Naive thymus-derived CD4-positive, alpha-beta T cell (primary cell): ENCODE data around the gene ATG16L2. TPM values are rescaled to one million over a fixed set of nuclear protein-coding genes. Genes with fewer than 3 reads are reported as not detected.

Source experiments
- ATAC-seq: fragments of 150-1000 bp; cut with Tn5 transposase; 2 replicates; pipeline ENCODE4 v1.10.0; 2021; ENCODE audit warnings: mild to moderate bottlenecking, moderate library complexity
- CTCF ChIA-PET: fragments of 350-600 bp; sonication (Branson Sonifier 250); formaldehyde crosslinking; loops from one replicate; lab custom pipeline; 2021; ENCODE audit warnings: antibody characterized with exemption; lab: Charles Lee
- POLR2A ChIA-PET: fragments of 350-600 bp; sonication (Branson Sonifier 250); formaldehyde crosslinking; loops from one replicate; lab custom pipeline; 2021; ENCODE audit warnings: antibody characterized with exemption, inconsistent platforms; lab: Charles Lee
- DNase-seq, 9 donors: peaks; one replicate each; pipeline versions ENCODE4 v3.0.0 to v3.0.0-alpha.2; 2020 to 2022; ENCODE audit warnings: mixed read lengths in 1 of 9
- H3K27ac ChIP-seq: one replicate; pipeline ENCODE4 v1.7.0; 2013; ENCODE audit warnings: mild to moderate bottlenecking, low read depth, low read length, moderate library complexity
- H3K27me3 ChIP-seq, 2 donors: one replicate each; pipeline ENCODE4 v1.7.0; 2013; ENCODE audit warnings: low read length in 2 of 2, mild to moderate bottlenecking in 2 of 2, moderate library complexity in 2 of 2; ENCODE audit not compliant: control insufficient read depth in 2 of 2, insufficient read depth in 2 of 2
- H3K36me3 ChIP-seq, 3 experiments: 1 replicate in 2 of 3; 2 replicates in 1 of 3; pipeline ENCODE4 v1.7.0; 2013; ENCODE audit warnings: low read length in 3 of 3, mild to moderate bottlenecking in 3 of 3, moderate library complexity in 1 of 3; ENCODE audit not compliant: insufficient read depth in 3 of 3, control insufficient read depth in 2 of 3
- H3K4me1 ChIP-seq, 2 donors: one replicate each; pipeline ENCODE4 v1.7.0; 2013; ENCODE audit warnings: low read length in 2 of 2, mild to moderate bottlenecking in 2 of 2, moderate library complexity in 1 of 2; ENCODE audit not compliant: control insufficient read depth in 2 of 2, insufficient read depth in 2 of 2
- H3K4me3 ChIP-seq: 2 replicates; pipeline ENCODE4 v1.7.0; 2013; ENCODE audit warnings: mild to moderate bottlenecking, low read length
- H3K9me3 ChIP-seq, 3 experiments: 1 replicate in 2 of 3; 2 replicates in 1 of 3; pipeline ENCODE4 v1.7.0; 2013; ENCODE audit warnings: low read length in 3 of 3; ENCODE audit not compliant: control insufficient read depth in 2 of 3
- H3K27ac Mint-ChIP-seq, 9 donors: one replicate each; pipeline ENCODE4 v1.8.0; 2020 to 2022; ENCODE audit warnings: mixed read lengths in 9 of 9, mild to moderate bottlenecking in 8 of 9, moderate library complexity in 5 of 9, inconsistent platforms in 2 of 9
- H3K27me3 Mint-ChIP-seq, 5 donors: one replicate each; pipeline ENCODE4 v1.8.0; 2021 to 2022; ENCODE audit warnings: mixed read lengths in 5 of 5, mild to moderate bottlenecking in 1 of 5
- H3K36me3 Mint-ChIP-seq, 5 donors: one replicate each; pipeline ENCODE4 v1.8.0; 2020 to 2022; ENCODE audit warnings: mixed read lengths in 5 of 5, mild to moderate bottlenecking in 3 of 5, inconsistent platforms in 1 of 5
- H3K4me1 Mint-ChIP-seq, 7 donors: one replicate each; pipeline ENCODE4 v1.8.0; 2020 to 2022; ENCODE audit warnings: mixed read lengths in 7 of 7, mild to moderate bottlenecking in 3 of 7, inconsistent platforms in 1 of 7
- H3K4me3 Mint-ChIP-seq, 10 donors: one replicate each; pipeline ENCODE4 v1.8.0; 2020 to 2022; ENCODE audit warnings: mild to moderate bottlenecking in 10 of 10, mixed read lengths in 10 of 10, moderate library complexity in 6 of 10, inconsistent platforms in 2 of 10
- H3K9me3 Mint-ChIP-seq, 11 donors: one replicate each; pipeline ENCODE4 v1.8.0; 2020 to 2022; ENCODE audit warnings: mixed read lengths in 11 of 11, mild to moderate bottlenecking in 4 of 11, inconsistent platforms in 1 of 11, moderate library complexity in 1 of 11
- intact Hi-C, 2 donors: fragments of 100-400 bp; cut with micrococcal nuclease; formaldehyde crosslinking; loops; one replicate each; pipeline ENCODE4 v1.15.1; 2023
- polyA plus RNA-seq, 2 donors: library from polyadenylated mRNA; unstranded; fragments of 300-500 nt; fragmentation: Illumina TruSeq; gene quantifications; one replicate each; pipeline ENCODE4 v1.2.3, GENCODE V29; 2021
- total RNA-seq, 6 experiments: library from RNA in 5 of 6; stranded (reverse) in 5 of 6; gene quantifications; 1 replicate in 5 of 6; 2 replicates in 1 of 6; pipeline ENCODE4 v1.2.3 and lab custom pipeline; 2021 to 2026

ATG16L2 gene
- total and polyA plus RNA-seq, 7 experiments from 2014 or later: 12.8 to 199 (median 134) TPM

DNA sequence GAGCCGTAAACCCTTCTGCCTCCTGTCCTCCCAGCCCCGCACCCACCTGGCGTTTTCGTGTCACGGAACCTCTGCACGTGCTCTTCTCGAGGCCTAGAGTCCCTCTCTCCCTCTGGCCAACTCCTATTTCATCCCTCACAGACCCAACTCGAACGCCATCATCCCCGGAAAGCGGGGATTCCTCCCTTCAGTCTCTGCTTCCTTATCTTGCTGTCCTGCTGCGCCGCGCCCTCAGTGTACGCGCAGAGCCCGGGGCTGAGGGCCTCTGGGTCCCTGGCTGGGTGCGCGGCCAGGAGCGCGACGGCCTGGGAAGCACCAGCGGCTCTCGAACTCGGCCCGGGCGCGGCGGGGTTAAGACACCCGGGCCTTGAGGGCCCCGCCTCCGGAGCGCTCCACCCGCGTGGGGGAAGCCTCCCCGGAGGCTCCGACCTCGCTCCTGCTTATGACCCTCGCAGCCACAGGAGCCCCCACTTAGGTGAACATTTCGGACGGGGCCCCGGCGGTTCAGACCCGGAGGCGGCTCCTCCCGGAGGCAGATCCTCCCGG, 398 bp upstream of the ATG16L2 start:
- H3K9me3 ChIP-seq: no peaks in the 10 kb centered on the region
- H3K27me3 ChIP-seq: no peaks in the 10 kb centered on the region
- CTCF ChIA-PET: interaction anchor here (1.2 to 1.8 kb wide), 5 partner anchors 9 to 89 kb away, joined by 3 to 10 read pairs (median 6); partner anchors contain the start of gene STARD10
- peak overlapping the region; percentile 97 to 99 (median 98) for H3K4me3 Mint-ChIP-seq
- peaks cover 0 to 35% (median 14%) of the 10 kb centered on the region in 5 donors for H3K36me3 Mint-ChIP-seq
- peaks cover 11 to 41% (median 18%) of the 10 kb centered on the region in 3 experiments for H3K36me3 ChIP-seq
- peak overlapping the region; percentile 100 for H3K27ac ChIP-seq
- peak; percentile 79 for ATAC-seq
- peak overlapping the region; percentile 89 for H3K4me3 ChIP-seq
- H3K27ac Mint-ChIP-seq: peak overlapping the region; percentile 86 to 98 (median 97)
- H3K9me3 Mint-ChIP-seq: no peaks in the 10 kb centered on the region
- POLR2A ChIA-PET: interaction anchor here (1.0 to 3.0 kb wide), 4 partner anchors 27 to 329 kb away, joined by 3 to 14 read pairs (median 5); no protein-coding TSS in a partner anchor
- no peaks in the 10 kb centered on the region for H3K27me3 Mint-ChIP-seq
- DNase-seq: peak in 3 of 9 donors; percentile 77 to 98 (median 96)
- H3K4me1 Mint-ChIP-seq: peaks cover 26 to 61% (median 48%) of the 10 kb centered on the region in 7 donors
- peaks cover 18 to 23% of the 10 kb centered on the region in 2 donors for H3K4me1 ChIP-seq
- intact Hi-C loops: loop anchor here (1.0 to 10.0 kb wide), 14 partner anchors 8 to 1583 kb away; partner anchors contain the start of genes ARAP1 (in 2 of the 2), FCHSD2 (in 2 of the 2), C2CD3 (in 1 of the 2) and FAM168A (in 1 of the 2)

DNA sequence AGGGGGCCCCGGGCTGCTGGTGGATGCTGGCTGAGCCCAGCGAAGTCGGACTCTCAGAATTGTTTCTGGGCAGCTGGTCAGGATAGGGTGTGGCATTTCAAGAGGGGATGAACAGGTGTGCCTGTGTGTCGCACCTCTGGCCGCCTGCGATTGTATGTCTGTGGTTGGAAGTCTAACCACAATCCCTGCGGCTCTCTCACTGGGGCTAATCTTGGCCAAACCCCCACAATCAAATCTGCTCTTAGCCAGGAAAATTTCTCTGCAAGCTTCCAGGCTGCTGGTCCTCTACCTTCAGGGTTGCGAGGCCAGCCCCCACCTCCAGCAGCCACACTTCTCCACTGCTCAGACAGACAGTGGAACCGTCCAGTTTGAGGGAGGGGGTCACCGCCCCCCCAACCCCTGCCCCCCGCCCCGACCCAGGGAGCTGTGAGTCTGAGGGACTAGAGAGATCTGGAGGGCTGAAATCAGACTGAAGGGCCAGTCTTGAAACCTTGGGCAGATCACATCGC, 953 bp downstream of the ATG16L2 start:
- ATAC-seq (no peak), DNase-seq (no peak)
- intact Hi-C loops: loop anchor here (2.0 to 10.0 kb wide), 3 partner anchors 130 to 1356 kb away; partner anchors contain the start of genes C2CD3 (in 1 of the 2), FAM168A (in 1 of the 2) and PPME1 (in 1 of the 2)
- Mint-ChIP-seq H3K36me3 (peaks cover 3 to 34% (median 22%) of the 10 kb centered on the region in 5 donors), H3K4me3 (peak overlapping the region; percentile 96 to 99 (median 98)), H3K4me1 (peaks cover 31 to 69% (median 54%) of the 10 kb centered on the region in 7 donors), H3K27me3 (no peaks in the 10 kb centered on the region), H3K27ac (peak overlapping the region; percentile 86 to 99 (median 97)), H3K9me3 (no peaks in the 10 kb centered on the region)
- Histone ChIP-seq H3K27me3 (no peaks in the 10 kb centered on the region), H3K9me3 (no peaks in the 10 kb centered on the region), H3K4me3 (peak overlapping the region; percentile 89), H3K36me3 (peaks cover 15 to 44% (median 18%) of the 10 kb centered on the region in 3 experiments), H3K27ac (peak overlapping the region; percentile 100), H3K4me1 (peaks cover 18 to 23% of the 10 kb centered on the region in 2 donors)
- ChIA-PET CTCF (interaction anchor here (0.5 to 1.6 kb wide), 4 partner anchors 11 to 363 kb away, joined by 3 to 6 read pairs (median 4); no protein-coding TSS in a partner anchor), POLR2A (interaction anchor here (1.0 to 3.0 kb wide), 6 partner anchors 22 to 1678 kb away, joined by 4 to 18 read pairs (median 6); partner anchors contain the start of genes LIPT2 and STARD10)

DNA sequence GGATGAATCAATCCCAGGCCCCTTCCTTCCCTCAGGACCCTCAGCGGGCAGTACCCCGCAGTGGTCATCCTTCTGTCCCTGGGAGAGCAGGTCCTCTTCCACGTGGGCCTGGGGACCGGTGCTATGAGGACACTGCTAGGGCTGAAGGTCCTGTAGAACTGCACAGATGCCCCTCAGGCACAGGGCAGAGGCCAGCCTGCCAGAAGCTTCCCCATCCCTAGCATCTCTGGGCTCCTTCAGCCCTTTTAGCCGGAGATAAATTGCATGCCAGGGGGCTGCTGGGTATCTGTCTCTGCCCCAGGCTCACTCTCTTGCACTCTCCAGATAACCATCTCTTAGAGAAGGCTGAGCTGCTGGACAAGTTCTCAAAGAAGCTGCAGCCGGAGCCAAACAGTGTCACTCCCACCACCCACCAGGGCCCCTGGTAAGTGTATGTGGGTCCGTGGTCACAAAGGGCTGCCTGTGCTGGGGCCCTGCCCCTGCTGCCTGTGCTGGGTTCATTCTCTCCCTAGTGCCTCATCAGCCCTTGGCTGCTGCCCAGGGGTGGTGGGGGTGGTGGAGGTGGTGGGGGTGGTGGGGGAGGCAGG, 2.3 kb downstream of the ATG16L2 start:
- no peak for ATAC-seq
- Mint-ChIP-seq H3K36me3 (peaks cover 3 to 32% (median 24%) of the 10 kb centered on the region in 5 donors), H3K4me3 (peak overlapping the region; percentile 96 to 99 (median 98)), H3K27me3 (no peaks in the 10 kb centered on the region), H3K4me1 (peaks cover 29 to 72% (median 54%) of the 10 kb centered on the region in 7 donors), H3K27ac (peak overlapping the region in 7 of 9 donors; percentile 86 to 99 (median 97)), H3K9me3 (no peaks in the 10 kb centered on the region)
- peak overlapping the region; percentile 100 for H3K27ac ChIP-seq
- H3K4me3 ChIP-seq: peak overlapping the region; percentile 89
- no peaks in the 10 kb centered on the region for H3K27me3 ChIP-seq
- POLR2A ChIA-PET: interaction anchor here (0.6 to 3.0 kb wide), 3 partner anchors 91 to 1924 kb away, joined by 3 to 14 read pairs (median 3); no protein-coding TSS in a partner anchor
- DNase-seq: no peak
- peaks cover 21 to 23% of the 10 kb centered on the region in 2 donors for H3K4me1 ChIP-seq
- CTCF ChIA-PET: interaction anchor here (0.9 to 1.2 kb wide), 3 partner anchors 22 to 94 kb away, joined by 3 to 7 read pairs (median 5); partner anchors contain the start of gene STARD10
- intact Hi-C loops: loop anchor here in 1 of 2 donors (10.0 kb wide), 1 partner anchor 778 kb away; the partner anchor contains the start of gene FAM168A
- no peaks in the 10 kb centered on the region for H3K9me3 ChIP-seq
- H3K36me3 ChIP-seq: peaks cover 18 to 57% (median 24%) of the 10 kb centered on the region in 3 experiments

DNA sequence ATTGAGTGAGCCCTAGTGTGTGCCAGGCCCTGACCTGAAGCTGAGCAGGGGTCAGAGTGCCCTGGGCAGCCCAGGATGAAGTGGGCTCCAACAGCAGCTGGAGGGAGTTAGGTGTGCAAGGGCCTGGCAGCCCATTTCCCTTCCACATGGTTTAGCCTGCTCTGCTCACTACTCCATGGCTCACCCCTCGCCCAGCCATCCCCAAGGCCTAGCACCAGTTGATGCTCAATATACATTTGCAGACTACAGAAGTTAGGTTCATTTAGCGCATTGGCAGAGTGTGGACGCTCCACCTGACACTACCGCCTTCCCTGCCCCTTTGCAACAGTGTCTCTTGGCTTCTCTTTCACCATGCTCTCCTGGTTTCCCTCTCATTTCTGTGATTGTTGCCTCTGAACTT, 3.8 kb downstream of the ATG16L2 start:
- CTCF ChIA-PET: interaction anchor here (0.6 kb wide), 1 partner anchor 215 kb away, joined by 3 read pairs; no protein-coding TSS in a partner anchor
- H3K4me1 ChIP-seq: peaks cover 15 to 16% of the 10 kb centered on the region in 2 donors

DNA sequence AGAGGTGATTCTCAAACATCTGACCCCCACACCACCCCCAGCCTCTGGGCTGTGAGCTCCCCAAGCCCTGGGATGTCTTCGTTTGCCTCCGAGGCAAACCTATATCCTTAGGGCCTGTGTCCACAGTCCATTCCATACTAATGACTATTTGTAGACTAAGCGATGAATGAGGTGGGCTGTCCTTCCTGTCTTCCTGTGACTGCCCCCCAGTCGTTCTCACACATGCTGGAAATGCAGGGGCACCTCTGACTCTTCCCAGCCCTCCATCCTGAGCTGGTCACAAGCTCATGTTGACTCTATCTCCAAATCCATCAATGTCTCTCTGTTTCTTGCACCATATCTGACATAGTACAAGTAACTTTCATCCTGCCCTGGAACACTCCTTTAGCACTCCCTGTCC, 4.8 kb downstream of the ATG16L2 start:
- POLR2A ChIA-PET: interaction anchor here (0.6 to 1.0 kb wide), 2 partner anchors 26 to 194 kb away, joined by 3 to 4 read pairs; no protein-coding TSS in a partner anchor
- Mint-ChIP-seq H3K9me3 (peaks cover 0 to 2% (median 0%) of the 10 kb centered on the region in 11 donors), H3K27me3 (no peaks in the 10 kb centered on the region), H3K4me3 (peak overlapping the region in 1 of 10 donors; percentile 39), H3K4me1 (peaks cover 15 to 49% (median 37%) of the 10 kb centered on the region in 7 donors), H3K27ac (peak overlapping the region in 7 of 9 donors; percentile 23 to 83 (median 62)), H3K36me3 (peaks cover 3 to 34% (median 24%) of the 10 kb centered on the region in 5 donors)
- intact Hi-C loops: loop anchor here in 1 of 2 donors (10.0 kb wide), 1 partner anchor 776 kb away; the partner anchor contains the start of gene FAM168A
- CTCF ChIA-PET: no interaction called here
- Histone ChIP-seq H3K9me3 (no peaks in the 10 kb centered on the region), H3K27ac (peak overlapping the region; percentile 12), H3K4me3 (no peak overlapping the region), H3K4me1 (peaks cover 12 to 13% of the 10 kb centered on the region in 2 donors), H3K36me3 (peaks cover 18 to 72% (median 24%) of the 10 kb centered on the region in 3 experiments), H3K27me3 (no peaks in the 10 kb centered on the region)
- ATAC-seq: no peak
- DNase-seq: no peak

More for the DNA sequence above, 3.8 kb downstream of the ATG16L2 start:
- no peaks in the 10 kb centered on the region for H3K9me3 ChIP-seq
- peak overlapping the region in 8 of 9 donors; percentile 43 to 83 (median 63) for H3K27ac Mint-ChIP-seq
- peaks cover 18 to 66% (median 24%) of the 10 kb centered on the region in 3 experiments for H3K36me3 ChIP-seq
- peak overlapping the region in 7 of 10 donors; percentile 1 to 62 (median 47) for H3K4me3 Mint-ChIP-seq
- H3K27me3 Mint-ChIP-seq: no peaks in the 10 kb centered on the region
- H3K27ac ChIP-seq: peak overlapping the region; percentile 40
- intact Hi-C loops: loop anchor here in 1 of 2 donors (10.0 kb wide), 1 partner anchor 777 kb away; the partner anchor contains the start of gene FAM168A
- no peak for DNase-seq
- no peak overlapping the region for H3K4me3 ChIP-seq
- H3K27me3 ChIP-seq: no peaks in the 10 kb centered on the region
- peaks cover 3 to 28% (median 24%) of the 10 kb centered on the region in 5 donors for H3K36me3 Mint-ChIP-seq
- H3K9me3 Mint-ChIP-seq: peaks cover 0 to 2% (median 0%) of the 10 kb centered on the region in 11 donors
- POLR2A ChIA-PET: interaction anchor here (0.9 kb wide), 1 partner anchor 25 kb away, joined by 3 read pairs; no protein-coding TSS in a partner anchor
- ATAC-seq: no peak
- peaks cover 24 to 59% (median 42%) of the 10 kb centered on the region in 7 donors for H3K4me1 Mint-ChIP-seq
